B cell (primary cell): ENCODE results near the gene THEM5. TPM values are rescaled to one million over a fixed set of nuclear protein-coding genes. Genes with fewer than 3 reads are reported as not detected.

Experiments used
- ATAC-seq: fragments of 200-7000 bp; cut with Tn5 transposase; one replicate; pipeline ENCODE4 v1.10.0; 2021; ENCODE audit warnings: low read depth, mild to moderate bottlenecking, moderate number of reproducible peaks, moderate library complexity
- CTCF ChIA-PET: fragments of 350-600 bp; sonication (Branson Sonifier 250); formaldehyde crosslinking; loops from one replicate; lab custom pipeline; 2021; ENCODE audit warnings: antibody characterized with exemption, inconsistent platforms; lab: Charles Lee
- POLR2A ChIA-PET: fragments of 350-600 bp; sonication (Branson Sonifier 250); formaldehyde crosslinking; loops from one replicate; lab custom pipeline; 2021; ENCODE audit warnings: antibody characterized with exemption; lab: Charles Lee
- DNase-seq: peaks from one replicate; pipeline ENCODE4 v3.0.0; 2013
- H2AFZ ChIP-seq: 2 replicates; pipeline ENCODE4 v1.6.1; 2012; ENCODE audit warnings: mild to moderate bottlenecking, low read depth, low read length; ENCODE audit not compliant: insufficient read depth, poor library complexity, severe bottlenecking
- H3K27ac ChIP-seq, 2 donors: 1 replicate in 1 of 2; 2 replicates in 1 of 2; pipeline ENCODE4 v1.5.1; 2012 to 2013; ENCODE audit warnings: low read length in 2 of 2, mild to moderate bottlenecking in 2 of 2, moderate library complexity in 1 of 2
- H3K27me3 ChIP-seq, 4 experiments: fragments of 200-600 bp in 1 of 4; sonication (generic) in 1 of 4; replicated peaks in 1 of 4; 1 replicate in 2 of 4; 2 replicates in 2 of 4; pipeline versions ENCODE4 v1.6.1 to v1.7.0; 2013 to 2016; ENCODE audit warnings: low read length in 3 of 4, mild to moderate bottlenecking in 2 of 4, mixed read lengths in 1 of 4, moderate library complexity in 1 of 4; ENCODE audit not compliant: insufficient read depth in 4 of 4, control insufficient read depth in 3 of 4; ENCODE audit errors: control extremely low read depth in 1 of 4
- H3K36me3 ChIP-seq, 2 experiments: replicated peaks in 1 of 2; 1 replicate in 1 of 2; 2 replicates in 1 of 2; pipeline versions ENCODE4 v1.6.1 to v1.7.1; 2013; ENCODE audit warnings: low read length in 1 of 2; ENCODE audit not compliant: insufficient read depth in 2 of 2, control insufficient read depth in 1 of 2; ENCODE audit errors: control extremely low read depth in 1 of 2, extremely low read depth in 1 of 2
- H3K4me1 ChIP-seq, 2 donors: fragments of 200-600 bp in 1 of 2; sonication (generic) in 1 of 2; 1 replicate in 1 of 2; 2 replicates in 1 of 2; pipeline versions ENCODE4 v1.5.1 to v1.6.1; 2013 to 2017; ENCODE audit warnings: low read length in 2 of 2; ENCODE audit not compliant: control insufficient read depth in 2 of 2, insufficient read depth in 2 of 2
- H3K4me2 ChIP-seq: replicated peaks from 2 replicates; pipeline ENCODE3; 2012; ENCODE audit warnings: mild to moderate bottlenecking, low read depth, low read length; ENCODE audit not compliant: poor library complexity, severe bottlenecking
- H3K4me3 ChIP-seq, 5 experiments: fragments of 200-600 bp in 1 of 5; sonication (generic) in 1 of 5; 1 replicate in 3 of 5; 2 replicates in 2 of 5; pipeline versions ENCODE4 v1.5.1 to v1.7.0; 2011 to 2016; ENCODE audit warnings: low read length in 4 of 5, mild to moderate bottlenecking in 4 of 5, low read depth in 2 of 5, control low read depth in 1 of 5, moderate library complexity in 1 of 5; ENCODE audit not compliant: insufficient read depth in 1 of 5; ENCODE audit errors: control extremely low read depth in 1 of 5, extremely low read depth in 1 of 5
- H3K79me2 ChIP-seq: fragments of 200-600 bp; sonication (generic); one replicate; pipeline ENCODE4 v1.6.0; 2016; ENCODE audit warnings: low read length; ENCODE audit not compliant: control insufficient read depth, insufficient read depth
- H3K9ac ChIP-seq: fragments of 200-600 bp; sonication (generic); 2 replicates; pipeline ENCODE4 v1.6.1; 2017; ENCODE audit warnings: mild to moderate bottlenecking, low read length, moderate library complexity
- H3K9me3 ChIP-seq, 3 donors: one replicate each; pipeline versions ENCODE4 v1.6.1 to v1.7.1; 2013; ENCODE audit warnings: low read length in 2 of 3; ENCODE audit not compliant: control insufficient read depth in 2 of 3, insufficient read depth in 1 of 3; ENCODE audit errors: control extremely low read depth in 1 of 3
- H4K20me1 ChIP-seq: 2 replicates; pipeline ENCODE4 v1.6.0; 2012; ENCODE audit warnings: mild to moderate bottlenecking, low read length; ENCODE audit not compliant: insufficient read depth, control insufficient read depth, poor library complexity, severe bottlenecking
- H3K27ac Mint-ChIP-seq: one replicate; pipeline ENCODE4 v1.8.0; 2021; ENCODE audit warnings: mixed read lengths
- H3K27me3 Mint-ChIP-seq: one replicate; pipeline ENCODE4 v1.8.0; 2021; ENCODE audit warnings: mixed read lengths
- H3K4me1 Mint-ChIP-seq: one replicate; pipeline ENCODE4 v1.8.0; 2021; ENCODE audit warnings: mixed read lengths
- H3K4me3 Mint-ChIP-seq: one replicate; pipeline ENCODE4 v1.8.0; 2021; ENCODE audit warnings: mixed read lengths
- H3K9me3 Mint-ChIP-seq: one replicate; pipeline ENCODE4 v1.8.0; 2022; ENCODE audit warnings: mixed read lengths; ENCODE audit not compliant: insufficient read depth
- EZH2 ChIP-seq: IDR thresholded peaks from 2 replicates; pipeline ENCODE4 v1.6.1; 2012; ENCODE audit warnings: borderline replicate concordance, low read depth, mild to moderate bottlenecking, moderate library complexity, low read length; ENCODE audit not compliant: insufficient read depth, poor library complexity, severe bottlenecking
- WGBS: methylation state at CpG from one replicate; pipeline ENCODE4 v1.1.5; 2013; ENCODE audit warnings: missing lambda C conversion rate; ENCODE audit not compliant: insufficient coverage; 5-methylcytosine and 5-hydroxymethylcytosine counted together
- intact Hi-C: fragments of 100-400 bp; cut with micrococcal nuclease; formaldehyde crosslinking; loops from one replicate; pipeline ENCODE4 v1.10.0; 2022
- polyA plus RNA-seq: library from polyadenylated mRNA; depleted of rRNA; stranded (reverse); fragments of >200 nt; gene quantifications from 2 replicates; pipeline ENCODE4 v1.2.3, GENCODE V29; 2012
- total RNA-seq, 2 donors: library from RNA; stranded (reverse); fragments of 120-200 nt in 1 of 2; gene quantifications; 1 replicate in 1 of 2; 2 replicates in 1 of 2; pipeline versions ENCODE4 v1.2.3 to v1.2.4, GENCODE V29; 2013 to 2022
- TF ChIP-seq, protein P1 (sequence below): fragments of 200-600 bp; IDR thresholded peaks from one replicate; pipeline ENCODE4 v1.8.0; 2022; ENCODE audit warnings: antibody characterized with exemption, mild to moderate bottlenecking

Gene THEM5
- total and polyA plus RNA-seq, 2 donors (not counting 1 experiment from before 2014, with no cell fraction given), result not detected

DNA sequence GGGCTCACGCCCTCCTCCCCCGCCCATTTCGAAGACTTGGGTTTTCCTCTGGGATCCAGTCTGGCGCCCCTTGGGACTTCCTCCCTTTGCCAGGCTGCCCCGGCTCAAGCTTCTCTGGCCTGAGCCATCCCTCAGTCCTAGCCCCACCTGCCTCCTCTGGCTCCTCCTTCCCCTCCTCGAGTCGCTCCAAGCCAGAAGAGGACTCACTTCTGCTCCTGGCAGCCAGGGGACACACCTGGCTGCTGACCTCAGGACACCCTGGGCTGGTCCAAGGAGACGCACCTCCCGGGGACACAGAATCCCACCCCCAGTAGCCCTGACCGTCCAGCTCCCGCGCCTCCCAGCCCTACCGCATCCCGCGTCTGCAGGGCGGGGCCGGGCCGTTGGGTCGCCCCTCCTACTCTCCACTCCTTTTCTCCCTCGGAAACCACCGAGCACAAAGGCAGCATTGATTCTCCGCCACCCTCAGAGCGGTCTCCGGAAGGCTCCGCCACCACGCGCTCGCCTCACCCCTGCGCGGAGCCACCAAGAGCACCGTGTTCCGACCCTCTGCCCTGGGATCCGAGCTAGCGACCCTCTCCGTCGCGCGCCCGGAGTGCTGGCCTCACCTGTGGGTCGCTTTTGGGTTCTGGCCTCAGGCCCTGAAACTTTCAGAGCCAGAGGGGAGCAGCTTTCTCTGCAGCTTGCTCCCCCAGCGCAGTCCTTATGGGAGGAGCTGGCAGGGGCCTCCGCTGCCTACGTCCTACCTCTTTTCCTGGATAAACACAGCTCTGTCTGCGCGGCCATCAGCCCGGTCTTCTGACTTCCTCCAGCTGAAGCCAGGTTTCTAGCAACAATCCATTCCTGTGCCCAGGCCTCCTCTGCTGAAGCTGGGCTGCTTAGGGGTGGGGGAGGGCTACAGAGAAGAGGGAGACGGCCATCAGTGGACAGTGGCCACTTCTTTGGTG, 13.8 kb downstream of the THEM5 start, which contains the start of gene C2CD4D:
Gene C2CD4D, minus strand, starts transcription at position 364 of the 947 bp plus-strand sequence. CDS start 831 bp downstream, outside the sequence.
- ChIA-PET POLR2A (no interaction called here), CTCF (interaction anchor here (0.5 to 2.3 kb wide), 3 partner anchors 162 to 1119 kb away, joined by 3 to 10 read pairs (median 5); no protein-coding TSS in a partner anchor)
- Mint-ChIP-seq H3K27me3 (peaks cover 10% of the 10 kb centered on the region), H3K9me3 (no peaks in the 10 kb centered on the region), H3K4me3 (peak within 1 kb of the TSS; percentile 87), H3K27ac (peak within 1 kb of the TSS; percentile 81), H3K4me1 (peaks cover 38% of the 10 kb centered on the region)
- H3K79me2 ChIP-seq, result no peaks in the 10 kb centered on the region
- peak within 1 kb of the TSS; percentile 89 for H3K4me2 ChIP-seq
- 5% methylated on average over 46 of the region's 47 CpGs for WGBS
- H4K20me1 ChIP-seq, result no peaks in the 10 kb centered on the region
- no peak for TF ChIP-seq EZH2
- TF ChIP-seq, protein P1, sequence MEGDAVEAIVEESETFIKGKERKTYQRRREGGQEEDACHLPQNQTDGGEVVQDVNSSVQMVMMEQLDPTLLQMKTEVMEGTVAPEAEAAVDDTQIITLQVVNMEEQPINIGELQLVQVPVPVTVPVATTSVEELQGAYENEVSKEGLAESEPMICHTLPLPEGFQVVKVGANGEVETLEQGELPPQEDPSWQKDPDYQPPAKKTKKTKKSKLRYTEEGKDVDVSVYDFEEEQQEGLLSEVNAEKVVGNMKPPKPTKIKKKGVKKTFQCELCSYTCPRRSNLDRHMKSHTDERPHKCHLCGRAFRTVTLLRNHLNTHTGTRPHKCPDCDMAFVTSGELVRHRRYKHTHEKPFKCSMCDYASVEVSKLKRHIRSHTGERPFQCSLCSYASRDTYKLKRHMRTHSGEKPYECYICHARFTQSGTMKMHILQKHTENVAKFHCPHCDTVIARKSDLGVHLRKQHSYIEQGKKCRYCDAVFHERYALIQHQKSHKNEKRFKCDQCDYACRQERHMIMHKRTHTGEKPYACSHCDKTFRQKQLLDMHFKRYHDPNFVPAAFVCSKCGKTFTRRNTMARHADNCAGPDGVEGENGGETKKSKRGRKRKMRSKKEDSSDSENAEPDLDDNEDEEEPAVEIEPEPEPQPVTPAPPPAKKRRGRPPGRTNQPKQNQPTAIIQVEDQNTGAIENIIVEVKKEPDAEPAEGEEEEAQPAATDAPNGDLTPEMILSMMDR, result no peak
- no peaks in the 10 kb centered on the region for H3K36me3 ChIP-seq
- intact Hi-C loops, result loop anchor here (2.0 to 10.0 kb wide), 5 partner anchors 93 to 557 kb away; partner anchors contain the start of genes POGZ, PSMB4, RIIAD1 and ZNF687
- DNase-seq, result peak; percentile 78
- ATAC-seq, result peak; percentile 53
- H3K9me3 ChIP-seq, result peaks cover 0 to 11% (median 0%) of the 10 kb centered on the region in 3 donors
- H3K9ac ChIP-seq, result peak within 1 kb of the TSS; percentile 65
- H3K27me3 ChIP-seq, result peaks cover 0 to 20% (median 7%) of the 10 kb centered on the region in 4 experiments
- peak within 1 kb of the TSS; percentile 69 for H2AFZ ChIP-seq
- H3K27ac ChIP-seq, result no peak within 1 kb of the TSS
- H3K4me1 ChIP-seq, result peaks cover 36 to 41% of the 10 kb centered on the region in 2 donors
- H3K4me3 ChIP-seq, result peak within 1 kb of the TSS in 4 of 5 experiments; percentile 36 to 56 (median 44)
